Smooth muscle cell of bladder (primary cell): Measurements from ENCODE around the gene ARL8A. TPM values are rescaled to one million over a fixed set of nuclear protein-coding genes. Genes with fewer than 3 reads are reported as not detected.

Experiments used
- total RNA-seq: library from RNA; depleted of rRNA; stranded (reverse); fragments of >200 nt; gene quantifications from 2 replicates; pipeline ENCODE4 v1.2.3, GENCODE V29; 2014

ARL8A gene
- total RNA-seq = 17.4 and 19.8 TPM in 2 replicates

GRCh38 chr1:202144402-202145067 is at the start of gene ARL8A:
Gene ARL8A (minus strand): TSS chr1:202144737. CDS start chr1:202144572, 165 bp downstream.

GRCh38 chr1:202193614-202194327 is 49.2 kb upstream of the ARL8A start, which contains the start of gene LGR6:
Gene LGR6 (plus strand): TSS chr1:202193799. CDS start chr1:202193990, 191 bp downstream.

GRCh38 chr1:202160377-202160940 is 15.9 kb upstream of the ARL8A start, which contains the start of gene PTPN7:
Gene PTPN7 (minus strand): TSS chr1:202160602. CDS start chr1:202159402, 1,200 bp downstream.

GRCh38 chr1:202122639-202123335 is 21.8 kb downstream of the ARL8A start, which contains the start of gene GPR37L1:
Gene GPR37L1 (plus strand): TSS chr1:202122917. CDS start chr1:202122964, 47 bp downstream.

Other genes starting within 250 kb of the ARL8A start
- gene LMOD1, start 198.2 kb downstream of the ARL8A start, total RNA-seq = 12.7 and 29.1 TPM in 2 replicates
- gene TIMM17A, start 189.2 kb downstream of the ARL8A start, total RNA-seq = 62.3 and 70.2 TPM in 2 replicates
- gene RNPEP, start 162.1 kb downstream of the ARL8A start, total RNA-seq = 57.5 and 63.7 TPM in 2 replicates
- gene ELF3, start 134.2 kb downstream of the ARL8A start, total RNA-seq = 0.18 and 0.28 TPM in 2 replicates
- under 0.01 TPM in 1 of 2 replicates, not detected in the other for gene GPR37L1, start 21.8 kb downstream of the ARL8A start, total RNA-seq
- not detected in 2 replicates for gene PTPN7, start 15.9 kb upstream of the ARL8A start, total RNA-seq
- gene LGR6, start 49.1 kb upstream of the ARL8A start, total RNA-seq = not detected in 2 replicates
- 5.0 and 6.5 TPM in 2 replicates for gene UBE2T, start 197.2 kb upstream of the ARL8A start, total RNA-seq
- 15.6 and 18.8 TPM in 2 replicates for gene PPP1R12B, start 204.0 kb upstream of the ARL8A start, total RNA-seq